GM18499 (cell line): ENCODE results near the gene SLCO4C1.

ENCODE experiments used
- ATAC-seq: cut with Tn5 transposase; IDR thresholded peaks from one replicate; pipeline ENCODE4 v1.9.1; 2021; ENCODE audit warnings: moderate number of reproducible peaks; ENCODE audit not compliant: insufficient read depth, unreplicated experiment

SLCO4C1 gene

DNA sequence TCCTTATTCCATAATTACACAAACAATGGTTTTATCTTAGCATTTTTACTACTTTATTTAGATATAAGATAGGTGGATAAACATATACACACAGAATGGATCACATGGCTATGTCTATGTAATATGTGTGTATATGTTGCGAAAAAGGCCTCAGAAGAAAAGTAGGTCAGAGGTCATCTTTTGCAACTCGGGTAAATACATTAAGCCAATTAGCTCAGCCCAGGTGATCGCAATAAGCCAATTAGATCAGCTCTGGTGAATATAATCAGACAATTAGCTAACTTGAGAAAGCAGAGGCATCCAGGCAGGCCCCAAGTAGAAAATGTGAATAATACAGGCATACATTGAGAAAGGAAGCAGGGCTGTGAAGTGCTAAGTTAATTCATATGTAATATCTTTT lies 24.3 kb downstream of the SLCO4C1 start:
- no peak for ATAC-seq

- no peak for ATAC-seq
Measured at GRCh38 chr5:102270036-102270435, 26.0 kb downstream of the SLCO4C1 start.

DNA sequence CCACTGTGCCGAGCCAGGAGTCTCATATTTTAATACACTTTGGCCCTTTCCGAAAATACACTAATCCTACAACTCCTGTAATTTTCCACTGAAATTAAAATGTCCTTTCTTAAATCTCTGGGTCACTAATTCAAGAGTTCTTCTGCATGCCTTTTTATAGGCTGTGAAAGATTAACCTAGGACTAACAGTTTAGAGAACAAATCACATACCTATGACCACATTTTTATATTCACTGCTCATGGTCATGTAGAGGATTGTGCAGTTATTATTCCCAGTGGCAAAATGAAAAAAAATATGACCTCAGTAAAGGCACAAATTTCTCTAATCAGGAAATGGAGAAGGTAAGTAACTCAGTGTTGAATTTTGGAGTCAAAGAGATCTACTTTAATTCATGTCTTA lies 33.4 kb downstream of the SLCO4C1 start:
- ATAC-seq: no peak

- ATAC-seq: no peak
Measured at GRCh38 chr5:102249381-102249780, 46.7 kb downstream of the SLCO4C1 start.

DNA sequence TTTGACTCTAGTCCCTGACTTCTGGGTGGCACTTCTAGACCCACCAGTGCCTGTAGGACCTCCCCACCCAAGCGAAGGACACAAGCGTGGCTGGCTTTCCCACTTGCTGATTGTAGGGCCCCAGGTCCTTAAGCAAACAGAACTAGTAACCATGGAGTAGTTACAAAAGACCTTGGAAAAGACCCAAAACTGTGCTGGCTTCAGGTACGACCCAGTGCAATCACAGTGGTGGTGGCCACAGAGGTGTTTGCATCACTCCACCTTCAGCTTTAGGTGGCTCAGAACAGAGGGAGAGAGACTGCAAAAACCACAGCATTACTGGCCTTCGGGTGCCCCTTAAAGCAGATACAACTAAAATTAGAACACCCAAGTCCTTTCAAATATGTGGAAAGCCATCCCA lies 52.9 kb downstream of the SLCO4C1 start:
- ATAC-seq: no peak

DNA sequence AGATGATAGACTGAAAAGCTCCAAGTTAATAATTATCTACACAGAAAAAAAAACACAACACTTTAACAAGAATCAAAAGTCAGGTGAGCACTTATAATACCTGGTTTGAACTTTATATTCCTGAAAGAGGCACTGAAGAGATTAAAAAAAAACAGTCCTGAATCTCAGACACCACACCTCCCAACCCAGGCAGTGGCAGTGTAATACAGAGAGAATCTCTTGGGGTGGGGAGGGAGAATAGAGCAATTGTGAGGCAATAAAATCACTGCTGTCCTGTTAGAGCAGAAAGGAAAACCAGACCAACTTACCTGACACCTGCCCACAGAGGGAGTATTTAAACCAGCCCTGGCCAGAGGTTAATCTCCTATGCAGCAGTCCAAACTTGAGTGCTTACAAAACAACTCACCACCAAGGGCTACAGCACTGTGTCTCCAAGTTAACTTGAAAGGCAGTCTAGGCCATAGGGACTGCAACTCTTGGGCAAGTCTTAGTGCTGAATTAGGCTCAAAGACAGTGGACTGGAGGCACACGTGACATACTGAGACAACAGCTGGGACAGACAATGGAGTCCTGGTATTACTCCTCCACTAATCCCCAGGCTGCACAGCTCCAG lies 54.2 kb downstream of the SLCO4C1 start:
- ATAC-seq: no peak

GRCh38 chr5:102231693-102232619 lies 64.1 kb downstream of the SLCO4C1 start:
- ATAC-seq: peak; percentile 89

DNA sequence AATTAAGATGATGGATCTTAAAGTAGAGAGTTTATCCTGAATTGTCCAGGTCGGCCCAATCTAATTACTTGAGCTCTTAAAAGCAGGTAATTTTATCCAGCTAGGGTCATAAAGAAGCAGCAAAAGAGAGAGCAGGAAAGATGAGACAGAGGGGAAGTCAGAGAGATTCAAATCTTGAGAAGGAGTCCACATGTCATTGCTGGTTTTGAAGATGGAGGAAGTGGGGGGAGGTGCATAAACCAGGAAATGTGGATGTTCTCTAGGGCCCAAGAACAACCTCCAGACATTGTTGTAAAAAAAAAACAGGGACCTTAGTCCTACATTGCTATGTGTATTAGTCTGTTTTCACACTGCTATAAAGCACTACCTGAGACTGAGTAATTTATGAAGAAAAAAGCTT lies 66.4 kb downstream of the SLCO4C1 start:
- no peak for ATAC-seq

GRCh38 chr5:102226321-102226720 lies 69.8 kb downstream of the SLCO4C1 start:
- no peak for ATAC-seq

DNA sequence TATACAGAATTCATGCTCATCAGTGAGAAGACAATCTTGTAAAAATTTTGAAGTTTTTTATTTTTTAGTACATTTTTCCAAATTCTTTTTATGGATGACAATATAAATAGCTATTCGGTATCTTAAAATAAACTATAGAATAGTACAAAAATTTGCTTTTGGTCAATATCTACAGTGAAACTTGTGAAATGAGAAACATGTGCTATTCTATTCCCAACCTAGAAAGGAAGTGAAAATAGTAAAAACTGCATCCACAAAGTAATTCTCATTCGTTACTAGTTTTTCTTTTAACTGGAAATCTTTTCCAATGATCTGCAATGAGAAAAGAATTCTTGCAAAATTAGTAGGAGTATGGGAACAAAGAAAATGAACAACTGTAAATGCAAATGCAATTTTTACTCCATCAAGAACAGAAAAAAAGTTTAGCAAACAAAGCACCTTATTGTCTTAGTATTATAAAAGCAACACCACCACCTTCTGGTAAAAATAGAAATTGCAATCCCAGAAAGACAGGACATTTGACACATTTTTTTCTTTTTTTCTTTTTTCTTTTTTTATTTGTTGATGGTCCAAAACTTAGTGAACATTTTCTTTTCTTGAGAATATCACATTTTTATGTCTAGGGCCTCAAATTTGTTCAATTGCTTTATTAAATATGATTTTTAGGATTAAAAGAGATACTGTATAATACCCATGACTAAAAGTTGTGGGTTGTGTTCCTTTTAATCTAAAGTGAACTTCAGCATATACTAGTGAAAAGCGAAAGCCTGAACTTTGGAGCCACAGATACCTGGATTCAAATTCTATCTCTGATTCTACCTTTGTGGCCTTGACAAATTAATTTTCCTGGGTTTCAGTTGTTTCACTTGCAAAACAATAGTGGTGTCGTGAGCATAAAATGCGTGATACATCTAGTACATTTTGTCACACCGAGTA lies 72.3 kb downstream of the SLCO4C1 start:
- peak; percentile 76 for ATAC-seq

- ATAC-seq: no peak
Measured at GRCh38 chr5:102222772-102223171, 73.3 kb downstream of the SLCO4C1 start.

GRCh38 chr5:102221949-102222348 lies 74.1 kb downstream of the SLCO4C1 start:
- ATAC-seq: no peak

GRCh38 chr5:102218159-102218558 lies 77.9 kb downstream of the SLCO4C1 start:
- ATAC-seq: peak; percentile 95

GRCh38 chr5:102216678-102217077 lies 79.4 kb downstream of the SLCO4C1 start:
- ATAC-seq: no peak

DNA sequence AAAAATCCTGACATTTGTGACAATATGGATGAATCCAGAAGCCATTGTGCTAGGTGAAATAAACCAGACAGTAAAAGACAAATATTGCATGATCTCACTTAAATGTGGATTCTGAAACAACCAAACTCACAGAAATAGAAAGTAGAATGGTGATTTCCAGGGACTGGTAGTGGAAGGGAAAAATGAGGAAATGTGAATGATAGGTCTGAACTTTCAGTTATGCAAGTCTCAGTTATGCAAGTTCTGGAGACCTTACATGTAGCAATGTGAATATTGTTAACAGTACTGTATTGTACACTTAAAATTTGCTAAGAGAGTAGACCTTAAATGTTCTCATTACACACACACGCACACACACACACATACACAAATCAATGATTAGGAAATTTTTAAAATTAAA lies 84.9 kb downstream of the SLCO4C1 start:
- no peak for ATAC-seq

GRCh38 chr5:102200861-102201260 lies 95.2 kb downstream of the SLCO4C1 start:
- ATAC-seq: no peak

DNA sequence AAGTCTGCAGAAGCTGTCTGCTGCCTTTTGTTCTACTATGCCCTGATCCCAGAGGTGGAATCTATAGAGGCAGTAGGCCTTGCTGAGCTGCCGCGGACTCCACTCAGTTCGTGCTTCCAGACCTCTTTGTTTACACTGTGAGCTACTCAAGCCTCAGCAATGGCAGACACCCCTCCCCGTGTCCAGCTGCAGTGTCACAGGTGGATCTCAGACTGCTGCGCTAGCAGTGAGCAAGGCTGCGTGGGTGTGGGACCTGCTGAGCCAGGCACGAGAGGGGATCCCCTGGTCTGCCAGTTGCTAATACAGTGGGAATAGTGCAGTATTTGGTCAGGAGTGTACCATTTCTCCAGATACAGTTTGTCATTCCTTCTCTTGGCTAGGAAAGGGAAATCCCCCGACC lies 99.6 kb downstream of the SLCO4C1 start:
- ATAC-seq: no peak
